ENCODE measurements around the gene LPP.

Gene LPP

GRCh38 chr3:188448813-188449212, 294.9 kb downstream of the LPP start:
- Histone ChIP-seq H3K9me2 (replicated peaks; ENCODE audit: control insufficient read depth, low read length) (no peaks in the 10 kb centered on the region), H3K36me3 (ENCODE audit: control insufficient read depth, low read length) (no peaks in the 10 kb centered on the region), H3K4me1 (ENCODE audit: control insufficient read depth, low read length) (peaks cover 56% of the 10 kb centered on the region), H3F3A (ENCODE audit: control insufficient read depth, insufficient read depth) (peaks cover 8% of the 10 kb centered on the region; the same call in 1 of the 2 replicates), H3K79me2 (ENCODE audit: control insufficient read depth, low read length) (peaks cover 19% of the 10 kb centered on the region), H3K27me3 (ENCODE audit: control insufficient read depth, low read length) (no peaks in the 10 kb centered on the region), H3K4me2 (ENCODE audit: low read length) (no peak overlapping the region), H4K20me1 (ENCODE audit: control insufficient read depth, insufficient read depth, low read depth, low read length) (no peaks in the 10 kb centered on the region), H3K4me3 (ENCODE audit: low read length) (no peak overlapping the region), H3K27ac (ENCODE audit: low read depth, low read length) (no peak overlapping the region), H3K9me3 (ENCODE audit: control insufficient read depth, insufficient read depth, low read length) (no peaks in the 10 kb centered on the region)
- TF ChIP-seq EZH2phosphoT487 (IDR thresholded peaks at IDR 0.05; ENCODE audit: borderline replicate concordance, low read length) = no peak
- TF ChIP-seq, protein P1, sequence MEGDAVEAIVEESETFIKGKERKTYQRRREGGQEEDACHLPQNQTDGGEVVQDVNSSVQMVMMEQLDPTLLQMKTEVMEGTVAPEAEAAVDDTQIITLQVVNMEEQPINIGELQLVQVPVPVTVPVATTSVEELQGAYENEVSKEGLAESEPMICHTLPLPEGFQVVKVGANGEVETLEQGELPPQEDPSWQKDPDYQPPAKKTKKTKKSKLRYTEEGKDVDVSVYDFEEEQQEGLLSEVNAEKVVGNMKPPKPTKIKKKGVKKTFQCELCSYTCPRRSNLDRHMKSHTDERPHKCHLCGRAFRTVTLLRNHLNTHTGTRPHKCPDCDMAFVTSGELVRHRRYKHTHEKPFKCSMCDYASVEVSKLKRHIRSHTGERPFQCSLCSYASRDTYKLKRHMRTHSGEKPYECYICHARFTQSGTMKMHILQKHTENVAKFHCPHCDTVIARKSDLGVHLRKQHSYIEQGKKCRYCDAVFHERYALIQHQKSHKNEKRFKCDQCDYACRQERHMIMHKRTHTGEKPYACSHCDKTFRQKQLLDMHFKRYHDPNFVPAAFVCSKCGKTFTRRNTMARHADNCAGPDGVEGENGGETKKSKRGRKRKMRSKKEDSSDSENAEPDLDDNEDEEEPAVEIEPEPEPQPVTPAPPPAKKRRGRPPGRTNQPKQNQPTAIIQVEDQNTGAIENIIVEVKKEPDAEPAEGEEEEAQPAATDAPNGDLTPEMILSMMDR (IDR thresholded peaks at IDR 0.05; ENCODE audit: low read depth, low read length, poor library complexity, severe bottlenecking) = no peak

DNA sequence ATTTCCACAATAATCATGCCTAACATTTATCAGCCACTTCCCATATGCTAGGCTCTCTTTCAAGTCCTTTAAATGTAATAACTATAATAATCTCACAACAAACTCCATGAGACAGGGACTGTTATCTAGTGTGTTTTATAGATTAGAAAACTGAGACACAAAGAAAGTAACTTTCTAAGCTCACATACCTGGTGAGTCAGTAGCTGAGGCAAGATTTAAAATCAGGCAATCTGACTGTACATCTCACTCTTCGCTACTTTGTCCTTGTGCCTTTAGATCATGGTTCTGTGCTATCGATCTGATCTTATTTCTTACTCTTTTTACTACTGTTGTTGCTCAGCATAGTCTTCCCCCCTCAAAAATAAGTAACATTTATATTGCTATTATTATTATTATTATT, 295.5 kb downstream of the LPP start:
- no peaks in the 10 kb centered on the region for H3K36me3 ChIP-seq (ENCODE audit: control insufficient read depth, low read length)
- H3K4me2 ChIP-seq (ENCODE audit: low read length) = no peak overlapping the region
- H3K79me2 ChIP-seq (ENCODE audit: control insufficient read depth, low read length) = peaks cover 19% of the 10 kb centered on the region

GRCh38 chr3:188452158-188452772, 298.3 kb downstream of the LPP start:
- Histone ChIP-seq H3K9me2 (replicated peaks; ENCODE audit: control insufficient read depth, low read length) (no peaks in the 10 kb centered on the region), H3K79me2 (ENCODE audit: control insufficient read depth, low read length) (peaks cover 19% of the 10 kb centered on the region), H3K4me1 (ENCODE audit: control insufficient read depth, low read length) (peaks cover 38% of the 10 kb centered on the region), H3K4me2 (ENCODE audit: low read length) (peak overlapping the region; percentile 60), H3K36me3 (ENCODE audit: control insufficient read depth, low read length) (no peaks in the 10 kb centered on the region), H3K9me3 (ENCODE audit: control insufficient read depth, insufficient read depth, low read length) (no peaks in the 10 kb centered on the region), H3F3A (ENCODE audit: control insufficient read depth, insufficient read depth) (no peaks in the 10 kb centered on the region; the same call in 1 of the 2 replicates), H3K27ac (ENCODE audit: low read depth, low read length) (no peak overlapping the region), H3K4me3 (ENCODE audit: low read length) (peak overlapping the region; percentile 59), H3K27me3 (ENCODE audit: control insufficient read depth, low read length) (no peaks in the 10 kb centered on the region), H4K20me1 (ENCODE audit: control insufficient read depth, insufficient read depth, low read depth, low read length) (no peaks in the 10 kb centered on the region)
- TF ChIP-seq, protein P1 (IDR thresholded peaks at IDR 0.05; ENCODE audit: low read depth, low read length, poor library complexity, severe bottlenecking) = no peak
- TF ChIP-seq EZH2phosphoT487 (IDR thresholded peaks at IDR 0.05; ENCODE audit: borderline replicate concordance, low read length) = no peak

More for the DNA sequence above, 295.5 kb downstream of the LPP start:
- Histone ChIP-seq H3K27ac (ENCODE audit: low read depth, low read length) (no peak overlapping the region), H4K20me1 (ENCODE audit: control insufficient read depth, insufficient read depth, low read depth, low read length) (no peaks in the 10 kb centered on the region), H3K9me3 (ENCODE audit: control insufficient read depth, insufficient read depth, low read length) (no peaks in the 10 kb centered on the region), H3K9me2 (replicated peaks; ENCODE audit: control insufficient read depth, low read length) (no peaks in the 10 kb centered on the region), H3F3A (ENCODE audit: control insufficient read depth, insufficient read depth) (peaks cover 8% of the 10 kb centered on the region; the same call in 1 of the 2 replicates), H3K4me3 (ENCODE audit: low read length) (no peak overlapping the region), H3K4me1 (ENCODE audit: control insufficient read depth, low read length) (peaks cover 59% of the 10 kb centered on the region), H3K27me3 (ENCODE audit: control insufficient read depth, low read length) (no peaks in the 10 kb centered on the region)
- TF ChIP-seq, protein P1 (IDR thresholded peaks at IDR 0.05; ENCODE audit: low read depth, low read length, poor library complexity, severe bottlenecking) = no peak
- TF ChIP-seq EZH2phosphoT487 (IDR thresholded peaks at IDR 0.05; ENCODE audit: borderline replicate concordance, low read length) = no peak
